Type B pancreatic cell (in vitro differentiated cells): ENCODE measurements around the gene GNG2. TPM values are rescaled to one million over a fixed set of nuclear protein-coding genes. Genes with fewer than 3 reads are reported as not detected.

ENCODE experiments used
- DNase-seq: peaks from one replicate; pipeline ENCODE4 v3.0.0; 2021; ENCODE audit warnings: mixed read lengths; ENCODE audit not compliant: unreplicated experiment; ENCODE audit errors: extremely low spot score
- H3K27ac Mint-ChIP-seq: 2 replicates; pipeline ENCODE4 v1.8.0; 2021; ENCODE audit warnings: mild to moderate bottlenecking, mixed read lengths
- H3K27me3 Mint-ChIP-seq: 2 replicates; pipeline ENCODE4 v1.8.0; 2021; ENCODE audit warnings: mixed read lengths
- H3K36me3 Mint-ChIP-seq: 2 replicates; pipeline ENCODE4 v1.8.0; 2021; ENCODE audit warnings: mixed read lengths
- H3K4me1 Mint-ChIP-seq: one replicate; pipeline ENCODE4 v1.8.0; 2021; ENCODE audit warnings: mixed read lengths; ENCODE audit not compliant: unreplicated experiment
- H3K4me3 Mint-ChIP-seq: 2 replicates; pipeline ENCODE4 v1.8.0; 2021; ENCODE audit warnings: mild to moderate bottlenecking, mixed read lengths
- H3K9me3 Mint-ChIP-seq: 2 replicates; pipeline ENCODE4 v1.8.0; 2021; ENCODE audit warnings: mixed read lengths
- total RNA-seq: library from RNA; stranded (reverse); gene quantifications from 2 replicates; pipeline ENCODE4 v1.2.1, GENCODE V29; 2021; ENCODE audit warnings: low replicate concordance
- TF ChIP-seq, protein P1 (sequence below): fragments of 200-600 bp; sonication (generic); conservative IDR thresholded peaks from 2 replicates; pipeline ENCODE4 v1.5.0; 2021; ENCODE audit warnings: antibody characterized with exemption, mild to moderate bottlenecking

The GNG2 gene
- total RNA-seq, 1 donor from 2014 or later, result 45.3 TPM

DNA sequence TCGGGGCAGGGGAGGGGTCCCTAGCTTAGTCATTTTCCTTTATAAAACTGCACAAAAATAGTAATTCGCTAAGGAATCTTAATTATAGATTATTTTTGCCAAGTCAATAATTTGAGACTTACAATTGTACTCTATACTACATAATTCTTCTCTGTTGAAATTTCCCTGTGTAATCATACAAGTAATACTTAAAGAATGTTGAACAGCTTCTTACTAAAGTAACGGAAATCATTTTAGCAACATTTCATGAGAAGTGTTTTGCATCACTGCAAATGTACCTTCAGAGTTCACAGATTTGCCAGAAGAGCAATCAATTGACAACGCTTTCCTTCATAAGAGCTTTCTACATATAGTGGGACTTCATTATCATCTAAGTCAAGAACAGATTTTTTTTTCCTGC is 7.9 kb upstream of the GNG2 start:
- TF ChIP-seq, protein P1, sequence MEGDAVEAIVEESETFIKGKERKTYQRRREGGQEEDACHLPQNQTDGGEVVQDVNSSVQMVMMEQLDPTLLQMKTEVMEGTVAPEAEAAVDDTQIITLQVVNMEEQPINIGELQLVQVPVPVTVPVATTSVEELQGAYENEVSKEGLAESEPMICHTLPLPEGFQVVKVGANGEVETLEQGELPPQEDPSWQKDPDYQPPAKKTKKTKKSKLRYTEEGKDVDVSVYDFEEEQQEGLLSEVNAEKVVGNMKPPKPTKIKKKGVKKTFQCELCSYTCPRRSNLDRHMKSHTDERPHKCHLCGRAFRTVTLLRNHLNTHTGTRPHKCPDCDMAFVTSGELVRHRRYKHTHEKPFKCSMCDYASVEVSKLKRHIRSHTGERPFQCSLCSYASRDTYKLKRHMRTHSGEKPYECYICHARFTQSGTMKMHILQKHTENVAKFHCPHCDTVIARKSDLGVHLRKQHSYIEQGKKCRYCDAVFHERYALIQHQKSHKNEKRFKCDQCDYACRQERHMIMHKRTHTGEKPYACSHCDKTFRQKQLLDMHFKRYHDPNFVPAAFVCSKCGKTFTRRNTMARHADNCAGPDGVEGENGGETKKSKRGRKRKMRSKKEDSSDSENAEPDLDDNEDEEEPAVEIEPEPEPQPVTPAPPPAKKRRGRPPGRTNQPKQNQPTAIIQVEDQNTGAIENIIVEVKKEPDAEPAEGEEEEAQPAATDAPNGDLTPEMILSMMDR, result no peak
- Mint-ChIP-seq H3K9me3 (no peaks in the 10 kb centered on the region), H3K4me3 (no peak overlapping the region), H3K36me3 (no peaks in the 10 kb centered on the region), H3K27ac (no peak overlapping the region), H3K27me3 (peaks cover 11% of the 10 kb centered on the region), H3K4me1 (no peaks in the 10 kb centered on the region)
- no peak for DNase-seq

DNA sequence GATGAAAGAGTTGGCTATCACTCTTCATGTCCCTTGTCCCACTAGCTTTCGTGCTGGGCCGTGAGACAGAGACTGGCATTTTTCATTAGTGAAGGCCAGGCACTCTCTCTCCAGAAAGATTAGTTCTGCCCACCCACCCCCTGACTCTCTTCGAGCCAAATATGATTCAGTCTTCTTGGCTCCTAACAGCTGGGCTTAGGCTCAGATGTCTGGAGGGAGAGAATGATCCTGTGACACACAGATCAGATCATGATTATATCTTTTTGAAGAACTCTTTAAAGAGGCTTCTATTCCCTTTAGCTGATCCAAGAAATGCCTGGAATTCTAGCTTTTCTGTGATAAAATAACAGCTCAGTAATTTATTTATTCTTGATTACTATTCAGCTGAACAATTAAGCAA is 5.2 kb upstream of the GNG2 start:
- no peak overlapping the region for H3K4me3 Mint-ChIP-seq
- H3K27me3 Mint-ChIP-seq, result peaks cover 20% of the 10 kb centered on the region
- H3K27ac Mint-ChIP-seq, result no peak overlapping the region
- no peaks in the 10 kb centered on the region for H3K9me3 Mint-ChIP-seq
- peaks cover 4% of the 10 kb centered on the region for H3K4me1 Mint-ChIP-seq
- TF ChIP-seq, protein P1, result no peak
- no peak for DNase-seq
- no peaks in the 10 kb centered on the region for H3K36me3 Mint-ChIP-seq

DNA sequence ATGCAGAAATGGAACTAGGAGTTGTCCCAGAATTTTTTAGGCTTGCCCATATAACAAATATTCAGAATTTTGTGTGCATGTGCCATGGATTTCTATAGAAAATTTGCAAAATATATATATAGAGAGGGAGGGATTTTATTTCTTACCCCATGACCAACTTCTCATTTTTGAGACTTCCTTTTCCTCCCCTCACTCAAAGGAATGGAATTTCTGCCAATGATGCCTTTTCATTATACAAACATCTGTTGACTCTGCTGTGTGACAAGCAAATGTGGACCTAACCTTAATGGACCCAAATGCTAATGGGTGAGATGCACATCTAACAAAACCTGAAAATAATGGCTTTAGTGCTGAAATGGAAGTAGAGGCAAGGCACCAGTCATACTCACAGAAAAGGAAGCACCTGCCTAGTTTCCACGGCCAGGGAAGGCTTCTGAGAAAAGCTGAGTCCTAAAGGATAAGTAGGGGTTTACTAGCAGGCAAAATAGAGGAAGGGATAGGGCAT is 3.6 kb upstream of the GNG2 start:
- Mint-ChIP-seq H3K9me3 (no peaks in the 10 kb centered on the region), H3K4me1 (peaks cover 13% of the 10 kb centered on the region), H3K36me3 (no peaks in the 10 kb centered on the region), H3K4me3 (no peak overlapping the region), H3K27me3 (peaks cover 28% of the 10 kb centered on the region), H3K27ac (no peak overlapping the region)
- TF ChIP-seq, protein P1, result no peak
- DNase-seq, result no peak

DNA sequence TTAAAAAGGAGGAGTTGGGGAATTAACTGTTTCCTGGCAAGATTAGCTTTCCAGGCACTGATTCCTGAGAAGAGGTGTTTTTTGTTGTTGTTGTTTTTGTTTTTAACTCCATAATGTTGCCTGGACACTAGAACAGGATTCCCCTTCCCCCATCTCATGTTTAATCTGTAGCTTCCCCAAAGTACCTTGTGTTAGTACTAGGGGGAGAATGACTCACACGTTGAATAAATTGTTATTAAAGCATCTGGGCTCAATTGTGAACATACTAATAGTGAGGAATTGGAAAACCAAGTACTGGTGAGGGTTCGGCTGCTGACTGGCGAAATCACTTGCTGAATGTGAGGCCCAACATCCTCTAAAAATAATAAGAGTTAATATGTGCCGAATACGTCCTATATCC is 1.3 kb upstream of the GNG2 start:
- H3K4me3 Mint-ChIP-seq, result peak overlapping the region; percentile 15
- H3K27ac Mint-ChIP-seq, result no peak overlapping the region

DNA sequence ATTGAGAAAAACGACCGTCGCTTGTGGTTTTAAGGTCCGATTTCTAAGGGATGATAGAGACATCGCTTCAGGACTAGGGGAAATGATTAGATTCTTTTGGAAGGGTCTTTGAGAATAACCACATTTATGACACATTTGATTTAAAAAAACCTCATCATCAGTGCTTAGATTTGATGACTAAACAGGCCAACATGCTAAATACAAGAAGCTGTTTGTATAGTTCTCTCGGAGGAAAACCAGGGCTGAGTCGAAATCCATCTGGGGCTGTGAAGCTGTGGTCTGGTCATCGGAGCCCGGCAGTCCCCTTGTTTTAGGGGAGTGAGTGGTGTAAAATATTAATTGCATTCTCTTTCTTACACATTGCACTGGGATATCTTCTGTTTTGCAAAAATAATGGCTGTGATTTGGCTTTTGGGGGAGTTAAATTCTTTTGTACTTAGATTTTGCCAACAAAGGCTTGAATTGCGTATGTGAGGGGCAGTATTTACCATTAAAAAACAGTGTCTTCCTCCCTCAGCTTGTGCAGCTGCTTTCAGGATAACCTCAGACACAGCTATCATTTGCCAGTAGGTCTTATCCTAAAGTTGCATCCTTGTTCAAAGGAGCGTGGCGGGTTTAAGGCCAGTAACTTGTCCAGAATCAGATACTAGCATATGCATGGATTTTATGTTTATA is 550 bp downstream of the GNG2 start:
- peak overlapping the region; percentile 89 for H3K4me3 Mint-ChIP-seq
- H3K27ac Mint-ChIP-seq, result peak overlapping the region; percentile 69
- DNase-seq, result no peak
- peaks cover 34% of the 10 kb centered on the region for H3K4me1 Mint-ChIP-seq
- no peaks in the 10 kb centered on the region for H3K9me3 Mint-ChIP-seq
- H3K36me3 Mint-ChIP-seq, result no peaks in the 10 kb centered on the region
- peaks cover 27% of the 10 kb centered on the region for H3K27me3 Mint-ChIP-seq
- TF ChIP-seq, protein P1, result no peak

More for the DNA sequence above, 1.3 kb upstream of the GNG2 start:
- TF ChIP-seq, protein P1, result no peak
- Mint-ChIP-seq H3K9me3 (no peaks in the 10 kb centered on the region), H3K36me3 (no peaks in the 10 kb centered on the region), H3K27me3 (peaks cover 30% of the 10 kb centered on the region), H3K4me1 (peaks cover 26% of the 10 kb centered on the region)
- DNase-seq, result no peak
